ENCODE results near the gene APEH. TPM values are rescaled to one million over a fixed set of nuclear protein-coding genes. Genes with fewer than 3 reads are reported as not detected.

The APEH gene
- total and polyA plus RNA-seq, 12 donors: 18.2 to 140 (median 108) TPM

DNA sequence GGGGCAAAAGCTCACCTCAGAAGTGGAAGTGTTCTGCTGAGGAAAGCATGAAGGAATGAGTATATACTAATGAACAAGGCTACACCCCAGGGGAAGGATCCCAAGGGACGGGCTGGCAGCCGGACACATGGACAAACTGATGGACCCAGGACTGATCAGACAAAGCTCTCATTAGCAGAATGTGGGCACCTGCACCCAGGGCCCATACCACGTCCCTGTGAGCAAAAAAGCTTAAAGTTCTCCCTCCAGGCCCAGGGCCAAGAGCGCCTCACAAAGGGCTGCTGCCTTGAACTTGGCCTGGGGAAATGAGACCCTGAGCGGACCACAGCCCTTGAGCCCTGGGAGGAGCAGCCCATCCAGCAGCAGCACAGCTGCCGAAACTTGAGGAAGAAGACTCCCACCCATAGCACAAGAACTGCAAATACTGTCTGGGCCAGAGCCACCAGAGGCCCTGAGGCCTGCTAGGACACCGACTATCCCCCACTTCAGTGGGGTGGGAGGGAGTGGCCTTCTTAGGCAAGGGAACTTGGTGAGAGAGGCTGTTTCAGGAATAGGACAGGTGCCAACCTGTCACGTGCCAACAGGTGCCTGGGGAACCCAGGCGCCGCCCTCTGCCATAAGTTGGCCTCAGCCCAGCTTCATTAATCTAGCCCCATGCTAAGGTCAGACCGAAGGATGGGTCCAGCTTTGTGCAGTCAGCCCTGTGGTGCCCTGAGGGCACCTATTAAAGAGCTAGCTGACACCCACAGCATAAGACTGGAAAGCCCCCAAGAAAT, 51.9 kb downstream of the APEH start:
- no peak for ATAC-seq
- TF ChIP-seq, protein P1, sequence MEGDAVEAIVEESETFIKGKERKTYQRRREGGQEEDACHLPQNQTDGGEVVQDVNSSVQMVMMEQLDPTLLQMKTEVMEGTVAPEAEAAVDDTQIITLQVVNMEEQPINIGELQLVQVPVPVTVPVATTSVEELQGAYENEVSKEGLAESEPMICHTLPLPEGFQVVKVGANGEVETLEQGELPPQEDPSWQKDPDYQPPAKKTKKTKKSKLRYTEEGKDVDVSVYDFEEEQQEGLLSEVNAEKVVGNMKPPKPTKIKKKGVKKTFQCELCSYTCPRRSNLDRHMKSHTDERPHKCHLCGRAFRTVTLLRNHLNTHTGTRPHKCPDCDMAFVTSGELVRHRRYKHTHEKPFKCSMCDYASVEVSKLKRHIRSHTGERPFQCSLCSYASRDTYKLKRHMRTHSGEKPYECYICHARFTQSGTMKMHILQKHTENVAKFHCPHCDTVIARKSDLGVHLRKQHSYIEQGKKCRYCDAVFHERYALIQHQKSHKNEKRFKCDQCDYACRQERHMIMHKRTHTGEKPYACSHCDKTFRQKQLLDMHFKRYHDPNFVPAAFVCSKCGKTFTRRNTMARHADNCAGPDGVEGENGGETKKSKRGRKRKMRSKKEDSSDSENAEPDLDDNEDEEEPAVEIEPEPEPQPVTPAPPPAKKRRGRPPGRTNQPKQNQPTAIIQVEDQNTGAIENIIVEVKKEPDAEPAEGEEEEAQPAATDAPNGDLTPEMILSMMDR (IDR thresholded peaks at IDR 0.05): no peak
- 83 to 90% methylated on average over 11 of the region's 11 CpGs for WGBS, 2 donors
- Histone ChIP-seq H3K27ac (no peak overlapping the region), H3K27me3 (no peaks in the 10 kb centered on the region), H3K9me3 (no peaks in the 10 kb centered on the region), H3K36me3 (peaks cover 0 to 80% (median 24%) of the 10 kb centered on the region in 9 donors), H3K4me3 (no peak overlapping the region), H3K4me1 (peaks cover 10 to 28% (median 20%) of the 10 kb centered on the region in 9 donors)
- no peak for DNase-seq
- intact Hi-C loops (cut with DNase I): loop anchor here in 1 of 10 donors (10.0 kb wide), 1 partner anchor 179 kb away; the partner anchor contains the start of gene MST1R

DNA sequence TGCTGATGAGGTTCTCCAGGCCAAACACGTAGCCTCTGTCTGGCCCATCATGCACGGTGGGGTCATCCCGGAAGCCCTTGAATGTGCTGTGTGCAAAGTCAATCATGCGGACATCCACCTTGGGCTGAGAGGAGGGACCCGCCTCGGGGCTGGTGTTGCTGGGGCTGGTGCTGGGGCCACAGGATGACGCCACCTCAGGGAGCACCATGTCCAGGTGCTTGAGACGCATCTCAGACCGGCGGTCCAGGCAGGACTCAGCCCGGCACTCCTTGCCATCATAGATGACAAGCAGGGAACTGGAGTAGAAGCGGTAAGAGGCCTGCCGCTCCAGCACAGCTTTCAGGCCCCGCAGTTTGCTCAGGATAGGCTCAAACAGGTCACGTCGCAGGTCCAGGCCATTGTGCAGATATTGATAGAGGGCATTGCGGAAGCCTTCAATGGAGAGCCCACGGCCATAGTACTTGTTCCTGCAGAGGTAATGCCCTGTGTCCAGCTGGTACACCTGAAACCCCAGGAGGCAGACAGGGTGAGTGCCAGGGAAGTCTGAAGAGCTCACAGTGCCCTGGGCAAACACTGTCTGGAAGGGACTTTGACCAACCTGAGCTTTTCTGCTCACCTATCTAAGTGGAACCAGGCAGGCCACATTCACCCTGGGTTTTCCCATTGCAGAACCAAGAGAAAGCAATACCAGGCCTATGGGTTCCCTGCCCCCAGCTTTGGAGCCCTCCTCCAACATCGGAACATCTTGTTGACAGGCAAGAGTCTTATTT, 53.2 kb downstream of the APEH start:
- H3K27ac ChIP-seq: no peak overlapping the region
- H3K4me1 ChIP-seq: peaks cover 10 to 22% (median 20%) of the 10 kb centered on the region in 9 donors
- intact Hi-C loops (cut with DNase I): loop anchor here in 1 of 10 donors (10.0 kb wide), 1 partner anchor 177 kb away; the partner anchor contains the start of gene MST1R
- ATAC-seq (no peak), DNase-seq (no peak)
- peaks cover 0 to 80% (median 33%) of the 10 kb centered on the region in 9 donors for H3K36me3 ChIP-seq
- no peak overlapping the region for H3K4me3 ChIP-seq
- TF ChIP-seq, protein P1 (IDR thresholded peaks at IDR 0.05): no peak
- no peaks in the 10 kb centered on the region for H3K27me3 ChIP-seq
- H3K9me3 ChIP-seq: no peaks in the 10 kb centered on the region
- WGBS, 2 donors: 88 to 89% methylated on average over 19 of the region's 19 CpGs

DNA sequence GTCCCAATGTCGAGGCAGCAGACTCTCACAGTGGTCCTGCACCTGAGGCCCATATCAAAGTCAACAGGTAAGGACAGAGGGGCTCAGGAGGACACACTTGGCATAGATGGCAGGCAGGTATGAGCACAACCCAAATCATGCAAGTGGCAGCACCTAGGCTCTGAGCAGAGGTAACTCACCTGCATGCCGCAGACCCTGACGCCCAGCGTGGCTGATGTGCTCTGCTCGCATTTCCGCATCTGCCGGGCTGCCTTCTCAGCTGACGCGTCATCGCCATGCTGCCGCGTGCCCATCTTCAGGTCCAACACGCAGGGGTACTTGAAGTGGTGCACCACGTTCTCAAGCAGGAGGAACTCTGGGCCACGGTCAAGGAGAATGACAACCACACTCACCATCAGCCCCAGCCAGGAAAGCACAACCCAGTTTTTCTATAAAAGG, 53.8 kb downstream of the APEH start:
- WGBS, 2 donors: 91% methylated on average over 15 of the region's 15 CpGs
- TF ChIP-seq, protein P1 (IDR thresholded peaks at IDR 0.05): no peak
- H3K27me3 ChIP-seq: no peaks in the 10 kb centered on the region
- peaks cover 0 to 82% (median 38%) of the 10 kb centered on the region in 9 donors for H3K36me3 ChIP-seq
- peaks cover 7 to 16% (median 14%) of the 10 kb centered on the region in 9 donors for H3K4me1 ChIP-seq
- H3K27ac ChIP-seq: no peak overlapping the region
- H3K4me3 ChIP-seq: no peak overlapping the region
- no peaks in the 10 kb centered on the region for H3K9me3 ChIP-seq
- DNase-seq (no peak), ATAC-seq (no peak)
- intact Hi-C loops (cut with DNase I): loop anchor here in 1 of 10 donors (10.0 kb wide), 1 partner anchor 177 kb away; the partner anchor contains the start of gene MST1R

DNA sequence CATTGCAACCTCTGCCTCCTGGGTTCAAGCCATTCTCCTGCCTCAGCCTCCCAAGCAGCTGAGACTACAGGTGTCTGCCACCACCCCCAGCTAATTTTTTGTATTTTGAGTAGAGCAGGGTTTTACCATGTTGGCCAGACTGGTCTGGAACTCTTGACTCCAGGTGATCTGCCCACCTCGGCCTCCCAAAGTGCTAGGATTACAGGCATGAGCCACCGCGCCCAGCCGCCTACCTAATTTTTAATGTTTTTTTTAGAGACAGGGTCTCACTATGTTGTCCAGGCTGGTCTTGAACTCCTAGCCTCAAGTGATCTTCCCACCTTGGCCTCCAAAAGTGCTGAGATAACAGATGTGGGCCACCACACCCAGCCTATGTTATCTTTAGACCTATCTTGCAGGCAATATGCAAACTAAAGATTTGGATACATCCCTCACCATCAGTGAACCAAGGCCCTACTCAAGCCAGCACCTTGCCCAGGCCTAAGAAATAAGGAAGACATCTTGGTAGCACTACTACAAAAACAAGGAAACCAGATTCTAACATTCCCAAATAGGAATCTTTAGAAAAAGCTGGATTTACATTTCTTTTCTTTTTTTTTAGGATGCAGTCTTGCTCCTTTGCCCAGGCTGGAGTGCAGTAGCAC, 55.9 kb downstream of the APEH start:
- 97 to 98% methylated on average over 4 of the region's 4 CpGs for WGBS, 2 donors
- Histone ChIP-seq H3K4me1 (peaks cover 0 to 3% (median 0%) of the 10 kb centered on the region in 9 donors), H3K27me3 (no peaks in the 10 kb centered on the region), H3K9me3 (no peaks in the 10 kb centered on the region), H3K4me3 (no peak overlapping the region), H3K36me3 (peaks cover 0 to 100% (median 39%) of the 10 kb centered on the region in 9 donors), H3K27ac (no peak overlapping the region)
- TF ChIP-seq, protein P1 (IDR thresholded peaks at IDR 0.05): no peak
- intact Hi-C loops (cut with DNase I): loop anchor here in 1 of 10 donors (10.0 kb wide), 1 partner anchor 175 kb away; the partner anchor contains the start of gene MST1R
- ATAC-seq: no peak
- DNase-seq: no peak
